ENCODE data around the gene CNFN. TPM values are rescaled to one million over a fixed set of nuclear protein-coding genes. Genes with fewer than 3 reads are reported as not detected.

CNFN gene
- total RNA-seq, 2 experiments from 2014 or later = not detected

DNA sequence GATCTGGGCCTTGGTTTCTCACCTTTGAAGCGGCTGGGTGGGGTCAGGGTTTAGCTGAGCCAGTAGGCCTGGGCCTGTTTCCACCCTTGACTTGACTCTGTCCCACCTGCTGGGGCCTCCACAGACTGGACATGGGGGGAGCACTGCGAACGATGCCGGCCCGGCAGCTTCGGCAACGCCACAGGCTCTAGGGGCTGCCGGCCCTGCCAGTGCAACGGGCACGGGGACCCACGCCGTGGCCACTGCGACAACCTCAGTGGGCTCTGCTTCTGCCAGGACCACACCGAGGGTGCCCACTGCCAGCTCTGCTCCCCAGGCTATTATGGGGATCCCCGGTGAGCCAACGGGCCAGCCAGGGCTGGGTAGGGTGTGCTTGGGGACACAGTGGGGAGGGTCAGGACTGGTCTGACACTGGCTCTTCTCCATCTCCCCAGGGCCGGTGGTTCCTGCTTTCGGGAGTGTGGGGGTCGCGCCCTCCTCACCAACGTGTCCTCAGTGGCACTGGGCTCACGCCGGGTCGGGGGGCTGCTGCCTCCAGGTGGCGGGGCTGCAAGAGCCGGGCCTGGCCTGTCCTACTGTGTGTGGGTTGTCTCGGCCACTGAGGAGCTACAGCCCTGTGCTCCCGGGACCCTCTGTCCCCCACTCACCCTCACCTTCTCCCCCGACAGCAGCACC, 36.6 kb downstream of the CNFN start:
- ChIA-PET POLR2A (interaction anchor here (1.9 kb wide), 1 partner anchor 10 kb away, joined by 7 read pairs; no protein-coding TSS in a partner anchor), CTCF (no interaction called here)
- Mint-ChIP-seq H3K27me3 (no peaks in the 10 kb centered on the region), H3K27ac (no peak overlapping the region), H3K4me1 (ENCODE audit: low read depth) (no peaks in the 10 kb centered on the region), H3K36me3 (ENCODE audit: low read depth) (no peaks in the 10 kb centered on the region), H3K9me3 (no peaks in the 10 kb centered on the region), H3K4me3 (no peak overlapping the region)
- DNase-seq = no peak
- ATAC-seq = no peak
- TF ChIP-seq, protein P1, sequence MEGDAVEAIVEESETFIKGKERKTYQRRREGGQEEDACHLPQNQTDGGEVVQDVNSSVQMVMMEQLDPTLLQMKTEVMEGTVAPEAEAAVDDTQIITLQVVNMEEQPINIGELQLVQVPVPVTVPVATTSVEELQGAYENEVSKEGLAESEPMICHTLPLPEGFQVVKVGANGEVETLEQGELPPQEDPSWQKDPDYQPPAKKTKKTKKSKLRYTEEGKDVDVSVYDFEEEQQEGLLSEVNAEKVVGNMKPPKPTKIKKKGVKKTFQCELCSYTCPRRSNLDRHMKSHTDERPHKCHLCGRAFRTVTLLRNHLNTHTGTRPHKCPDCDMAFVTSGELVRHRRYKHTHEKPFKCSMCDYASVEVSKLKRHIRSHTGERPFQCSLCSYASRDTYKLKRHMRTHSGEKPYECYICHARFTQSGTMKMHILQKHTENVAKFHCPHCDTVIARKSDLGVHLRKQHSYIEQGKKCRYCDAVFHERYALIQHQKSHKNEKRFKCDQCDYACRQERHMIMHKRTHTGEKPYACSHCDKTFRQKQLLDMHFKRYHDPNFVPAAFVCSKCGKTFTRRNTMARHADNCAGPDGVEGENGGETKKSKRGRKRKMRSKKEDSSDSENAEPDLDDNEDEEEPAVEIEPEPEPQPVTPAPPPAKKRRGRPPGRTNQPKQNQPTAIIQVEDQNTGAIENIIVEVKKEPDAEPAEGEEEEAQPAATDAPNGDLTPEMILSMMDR (IDR thresholded peaks at IDR 0.05) = no peak
- intact Hi-C loops (cut with micrococcal nuclease) = no loop called here

GRCh38 chr19:42352301-42353259, 37.5 kb downstream of the CNFN start:
- ATAC-seq (peak; percentile 72), DNase-seq (peak; percentile 44)
- ChIA-PET POLR2A (no interaction called here), CTCF (no interaction called here)
- TF ChIP-seq, protein P1 (IDR thresholded peaks at IDR 0.05) = no peak
- H3K27ac Mint-ChIP-seq = no peak overlapping the region
- H3K36me3 Mint-ChIP-seq (ENCODE audit: low read depth) = no peaks in the 10 kb centered on the region
- no peaks in the 10 kb centered on the region for H3K9me3 Mint-ChIP-seq
- intact Hi-C loops (cut with micrococcal nuclease) = no loop called here
- no peak overlapping the region for H3K4me3 Mint-ChIP-seq
- no peaks in the 10 kb centered on the region for H3K27me3 Mint-ChIP-seq
- no peaks in the 10 kb centered on the region for H3K4me1 Mint-ChIP-seq (ENCODE audit: low read depth)

- POLR2A ChIA-PET = no interaction called here
These were observed 38.9 kb downstream of the CNFN start for GRCh38 chr19:42351079-42351735.

DNA sequence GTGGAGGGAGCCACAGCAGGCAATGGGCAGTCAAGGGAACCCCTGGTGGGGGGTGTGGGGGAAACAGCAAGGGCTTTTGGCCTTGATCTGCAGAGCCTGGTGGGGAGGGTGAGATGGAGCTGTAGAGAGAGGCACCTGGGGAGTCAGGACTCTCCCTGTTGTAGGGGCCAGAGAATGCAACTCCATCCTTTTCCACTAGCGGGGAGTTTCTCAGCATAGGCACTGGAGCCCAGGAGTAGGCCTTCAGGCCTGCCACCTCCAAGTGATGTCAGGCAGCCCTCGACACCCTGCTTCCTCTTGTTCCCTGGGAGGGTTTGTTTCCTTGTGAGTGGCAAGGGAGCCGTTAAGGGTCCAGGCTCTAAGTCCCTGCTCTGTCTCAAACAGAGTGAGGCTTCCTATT, 39.7 kb downstream of the CNFN start:
- TF ChIP-seq, protein P1 (IDR thresholded peaks at IDR 0.05) = no peak
- Mint-ChIP-seq H3K27ac (no peak overlapping the region), H3K27me3 (no peaks in the 10 kb centered on the region)

More at GRCh38 chr19:42351079-42351735, 38.9 kb downstream of the CNFN start:
- Mint-ChIP-seq H3K4me3 (no peak overlapping the region), H3K9me3 (no peaks in the 10 kb centered on the region), H3K36me3 (ENCODE audit: low read depth) (no peaks in the 10 kb centered on the region), H3K27me3 (no peaks in the 10 kb centered on the region), H3K4me1 (ENCODE audit: low read depth) (no peaks in the 10 kb centered on the region), H3K27ac (no peak overlapping the region)
- intact Hi-C loops (cut with micrococcal nuclease) = no loop called here
- no peak for ATAC-seq
- CTCF ChIA-PET = no interaction called here
- no peak for DNase-seq
- TF ChIP-seq, protein P1 (IDR thresholded peaks at IDR 0.05) = no peak

More for the DNA sequence above, 39.7 kb downstream of the CNFN start:
- Mint-ChIP-seq H3K4me1 (ENCODE audit: low read depth) (no peaks in the 10 kb centered on the region), H3K4me3 (no peak overlapping the region), H3K9me3 (no peaks in the 10 kb centered on the region), H3K36me3 (ENCODE audit: low read depth) (no peaks in the 10 kb centered on the region)
- CTCF ChIA-PET = no interaction called here
- POLR2A ChIA-PET = no interaction called here
- intact Hi-C loops (cut with micrococcal nuclease) = no loop called here
- ATAC-seq (no peak), DNase-seq (no peak)
